Fibroblast of villous mesenchyme (primary cell): ENCODE measurements around the gene RPL36. TPM values are rescaled to one million over a fixed set of nuclear protein-coding genes. Genes with fewer than 3 reads are reported as not detected.

ENCODE experiments used
- DNase-seq: peaks from one replicate; pipeline ENCODE4 v3.0.0-alpha.2; 2010; ENCODE audit warnings: low read depth
- H3K4me3 ChIP-seq: 2 replicates; pipeline ENCODE4 v1.5.1; 2011; ENCODE audit warnings: low read depth, mild to moderate bottlenecking, low read length
- CTCF ChIP-seq: IDR thresholded peaks from 2 replicates; pipeline ENCODE4 v1.5.1; 2012; ENCODE audit warnings: low read depth, mild to moderate bottlenecking, low read length; ENCODE audit not compliant: insufficient read depth
- total RNA-seq: library from RNA; depleted of rRNA; stranded (reverse); fragments of >200 nt; gene quantifications from 2 replicates; pipeline ENCODE4 v1.2.3, GENCODE V29; 2012

The RPL36 gene
- total RNA-seq, 1 donor: 261 TPM

GRCh38 chr19:5678071-5678718, 11.9 kb upstream of the RPL36 start:
- H3K4me3 ChIP-seq: no peak overlapping the region
- no peak for DNase-seq
- TF ChIP-seq CTCF: no peak

GRCh38 chr19:5679289-5680083, 10.6 kb upstream of the RPL36 start:
- peak overlapping the region; percentile 99 for H3K4me3 ChIP-seq
- TF ChIP-seq CTCF: no peak
- DNase-seq: no peak

GRCh38 chr19:5680084-5680436, 10.0 kb upstream of the RPL36 start:
- peak; percentile 17 for DNase-seq
- peak overlapping the region; percentile 99 for H3K4me3 ChIP-seq
- TF ChIP-seq CTCF: no peak

- DNase-seq: peak; percentile 99
- peak within 1 kb of the TSS; percentile 99 for H3K4me3 ChIP-seq
- no peak for TF ChIP-seq CTCF
Observed at GRCh38 chr19:5680437-5681368, 9.4 kb upstream of the RPL36 start, which contains the start of the genes HSD11B1L and MICOS13. TSS of gene HSD11B1L (plus strand) at chr19:5681027. CDS start at chr19:5684833, 3,806 bp downstream. TSS of gene MICOS13 (minus strand) at chr19:5680516. CDS start at chr19:5680486, 30 bp downstream.

- no peak for TF ChIP-seq CTCF
- no peak for DNase-seq
- peak overlapping the region; percentile 99 for H3K4me3 ChIP-seq
Observed at GRCh38 chr19:5681391-5682106, 8.5 kb upstream of the RPL36 start.

GRCh38 chr19:5682107-5682482, 8.0 kb upstream of the RPL36 start:
- TF ChIP-seq CTCF: no peak
- H3K4me3 ChIP-seq: no peak overlapping the region
- DNase-seq: no peak
